Peyer's patch (tissue), 4 donors: ENCODE results near the gene STK38L.

ENCODE experiments used
- CTCF ChIP-seq, 6 experiments: fragments of 450-650 bp in 4 of 6; fragments of 200-600 bp in 2 of 6; sonication (generic) in 1 of 6; IDR thresholded peaks; one replicate each; pipeline ENCODE4 v1.5.1; 2017 to 2019; ENCODE audit warnings: antibody characterized with exemption in 6 of 6, mild to moderate bottlenecking in 3 of 6, moderate library complexity in 1 of 6
- POLR2A ChIP-seq, 2 donors: fragments of 450-650 bp; IDR thresholded peaks; one replicate each; pipeline ENCODE4 v1.5.1; 2017; ENCODE audit warnings: antibody characterized with exemption in 2 of 2, mild to moderate bottlenecking in 2 of 2, moderate library complexity in 2 of 2

GRCh38 chr12:27324530-27324929, 80.4 kb downstream of the STK38L start:
- TF ChIP-seq POLR2A (IDR thresholded peaks at IDR 0.05), result no peak
- no peak for TF ChIP-seq CTCF (IDR thresholded peaks at IDR 0.05)
